OCI-LY7 (cell line): ENCODE data around the gene DLG3. TPM values are rescaled to one million over a fixed set of nuclear protein-coding genes. Genes with fewer than 3 reads are reported as not detected.

Source experiments
- BruUV-seq: library from RNA; stranded (reverse); fragments of 400-500 nt; replicated peaks from 2 replicates; lab custom pipeline; 2021; lab: Mats Ljungman, UMichigan
- CTCF ChIA-PET: fragments of 300-600 bp; sonication (Branson Sonifier 250); formaldehyde crosslinking; loops from one replicate; lab custom pipeline; 2022; ENCODE audit warnings: antibody characterized with exemption; ENCODE audit not compliant: unreplicated experiment; lab: Charles Lee
- POLR2A ChIA-PET: fragments of 300-600 bp; sonication (Branson Sonifier 250); formaldehyde crosslinking; loops from one replicate; lab custom pipeline; 2022; ENCODE audit warnings: antibody characterized with exemption; lab: Charles Lee
- DNase-seq: peaks from one replicate; pipeline ENCODE4 v3.0.0-alpha.2; 2015; ENCODE audit warnings: low spot score
- H2AFZ ChIP-seq: fragments of 200-600 bp; sonication (generic), shearing (Covaris generic); 2 replicates; pipeline ENCODE4 v1.6.1; 2014; ENCODE audit warnings: mild to moderate bottlenecking, antibody characterized with exemption, low read length, moderate library complexity
- H3K27ac ChIP-seq: fragments of 200-600 bp; sonication (generic); 2 replicates; pipeline ENCODE4 v1.5.1; 2014; ENCODE audit warnings: mixed run types, low read depth, mild to moderate bottlenecking, moderate library complexity, low read length, inconsistent platforms; ENCODE audit not compliant: poor library complexity, severe bottlenecking
- H3K36me3 ChIP-seq: fragments of 200-600 bp; sonication (generic); 2 replicates; pipeline ENCODE4 v1.6.1; 2014; ENCODE audit warnings: mild to moderate bottlenecking, antibody characterized with exemption, low read length, moderate library complexity, mixed read lengths; ENCODE audit not compliant: insufficient read depth
- H3K4me1 ChIP-seq: fragments of 200-600 bp; sonication (generic); 2 replicates; pipeline ENCODE4 v1.5.1; 2014; ENCODE audit warnings: mild to moderate bottlenecking, low read length; ENCODE audit not compliant: insufficient read depth, poor library complexity, severe bottlenecking
- H3K4me2 ChIP-seq: fragments of 200-600 bp; sonication (generic); 2 replicates; pipeline ENCODE4 v1.6.1; 2014; ENCODE audit warnings: mild to moderate bottlenecking, low read length
- H3K4me3 ChIP-seq: fragments of 200-600 bp; sonication (generic); 2 replicates; pipeline ENCODE4 v1.5.1; 2014; ENCODE audit warnings: mild to moderate bottlenecking, low read depth, low read length; ENCODE audit not compliant: poor library complexity, severe bottlenecking
- H3K79me2 ChIP-seq: fragments of 200-600 bp; sonication (generic); 2 replicates; pipeline ENCODE4 v1.6.1; 2016; ENCODE audit warnings: low read depth, mild to moderate bottlenecking, low read length, moderate library complexity, mixed read lengths; ENCODE audit not compliant: insufficient read depth
- H3K9me2 ChIP-seq: fragments of 200-600 bp; sonication (generic); 2 replicates; pipeline ENCODE4 v1.6.1; 2016; ENCODE audit warnings: mild to moderate bottlenecking, low read length, mixed read lengths; ENCODE audit not compliant: insufficient read depth
- H3K9me3 ChIP-seq: fragments of 200-600 bp; sonication (generic); 2 replicates; pipeline ENCODE4 v1.6.1; 2014; ENCODE audit warnings: mild to moderate bottlenecking, mixed run types, low read length, mixed read lengths
- H4K20me1 ChIP-seq: fragments of 200-600 bp; sonication (generic); 2 replicates; pipeline ENCODE4 v1.6.1; 2014; ENCODE audit warnings: mild to moderate bottlenecking, antibody characterized with exemption, low read length, moderate library complexity, mixed read lengths; ENCODE audit not compliant: insufficient read depth
- CTCF ChIP-seq: fragments of 200-600 bp; sonication (generic); conservative IDR thresholded peaks from 2 replicates; pipeline ENCODE4 v1.5.1; 2014; ENCODE audit warnings: mild to moderate bottlenecking, antibody characterized with exemption, low read length, moderate library complexity, mixed read lengths
- EZH2phosphoT487 ChIP-seq: fragments of 200-600 bp; sonication (generic); IDR thresholded peaks from 2 replicates; pipeline ENCODE4 v1.6.1; 2018; ENCODE audit warnings: low read depth, borderline replicate concordance, mild to moderate bottlenecking, mixed run types, antibody characterized with exemption, low read length, moderate library complexity, mixed read lengths
- intact Hi-C: fragments of 100-400 bp; cut with micrococcal nuclease; formaldehyde crosslinking; loops from one replicate; pipeline ENCODE4 v1.10.0; 2022; ENCODE audit not compliant: unreplicated experiment
- total RNA-seq, 2 experiments: library from RNA; depleted of rRNA in 1 of 2; stranded (reverse); fragments of >200 nt in 1 of 2; shearing (Covaris generic) in 1 of 2; gene quantifications; 2 replicates each; pipeline ENCODE4 v1.2.3, GENCODE V29; 2014 to 2022

Gene DLG3
- total RNA-seq, 2 experiments from 2014 or later: 0.06 TPM; not detected in 1

GRCh38 chrX:70482300-70482699, 37.7 kb downstream of the DLG3 start:
- no peaks in the 10 kb centered on the region for H3K9me2 ChIP-seq
- no TSS peak for BruUV-seq
- no peak for DNase-seq
- intact Hi-C loops: no loop called here
- H2AFZ ChIP-seq: no peak overlapping the region
- H3K27ac ChIP-seq: no peak overlapping the region
- no peaks in the 10 kb centered on the region for H3K9me3 ChIP-seq
- no peak for TF ChIP-seq EZH2phosphoT487
- no peak for TF ChIP-seq CTCF
- H3K36me3 ChIP-seq: no peaks in the 10 kb centered on the region
- no peak overlapping the region for H3K4me3 ChIP-seq
- CTCF ChIA-PET: no interaction called here
- no peak overlapping the region for H3K4me2 ChIP-seq
- POLR2A ChIA-PET: interaction anchor here (0.6 kb wide), 1 partner anchor 1100 kb away, joined by 4 read pairs; no protein-coding TSS in a partner anchor
- no peaks in the 10 kb centered on the region for H3K4me1 ChIP-seq
- no peaks in the 10 kb centered on the region for H3K79me2 ChIP-seq
- no peaks in the 10 kb centered on the region for H4K20me1 ChIP-seq

- no peak for DNase-seq
- Histone ChIP-seq H3K36me3 (no peaks in the 10 kb centered on the region), H3K4me1 (no peaks in the 10 kb centered on the region), H3K27ac (no peak overlapping the region), H3K9me3 (no peaks in the 10 kb centered on the region), H4K20me1 (no peaks in the 10 kb centered on the region), H3K9me2 (no peaks in the 10 kb centered on the region), H3K4me3 (no peak overlapping the region), H3K79me2 (no peaks in the 10 kb centered on the region), H3K4me2 (no peak overlapping the region), H2AFZ (no peak overlapping the region)
- ChIA-PET POLR2A (no interaction called here), CTCF (no interaction called here)
- TF ChIP-seq CTCF: no peak
- no peak for TF ChIP-seq EZH2phosphoT487
- no TSS peak for BruUV-seq
- intact Hi-C loops: no loop called here
These were observed 40.8 kb downstream of the DLG3 start for GRCh38 chrX:70485466-70485865.

GRCh38 chrX:70488856-70489255, 44.2 kb downstream of the DLG3 start:
- Histone ChIP-seq H3K4me2 (no peak overlapping the region), H3K4me3 (no peak overlapping the region), H2AFZ (no peak overlapping the region), H3K9me2 (no peaks in the 10 kb centered on the region), H3K4me1 (no peaks in the 10 kb centered on the region), H4K20me1 (no peaks in the 10 kb centered on the region), H3K36me3 (no peaks in the 10 kb centered on the region), H3K79me2 (no peaks in the 10 kb centered on the region), H3K27ac (no peak overlapping the region), H3K9me3 (no peaks in the 10 kb centered on the region)
- CTCF ChIA-PET: no interaction called here
- POLR2A ChIA-PET: no interaction called here
- TF ChIP-seq CTCF: no peak
- TF ChIP-seq EZH2phosphoT487: no peak
- no TSS peak for BruUV-seq
- DNase-seq: no peak
- intact Hi-C loops: no loop called here
